H9 (cell line): ENCODE data around the gene VPS13C. TPM values are rescaled to one million over a fixed set of nuclear protein-coding genes. Genes with fewer than 3 reads are reported as not detected.

Source experiments
- DNase-seq: peaks from one replicate; pipeline ENCODE4 v3.0.0-alpha.2; 2017
- H2AFZ ChIP-seq: one replicate; pipeline ENCODE4 v1.6.1; 2013; ENCODE audit warnings: mild to moderate bottlenecking, low read length, control low read depth, moderate library complexity
- H2AK5ac ChIP-seq: 2 replicates; pipeline ENCODE4 v1.6.1; 2013; ENCODE audit warnings: low read length, control low read depth, mixed read lengths; ENCODE audit not compliant: insufficient read length
- H2BK120ac ChIP-seq: one replicate; pipeline ENCODE4 v1.6.1; 2013; ENCODE audit warnings: low read depth, mild to moderate bottlenecking, low read length, control low read depth, inconsistent platforms; ENCODE audit not compliant: poor library complexity, severe bottlenecking
- H2BK12ac ChIP-seq: 2 replicates; pipeline ENCODE4 v1.6.1; 2013; ENCODE audit warnings: low read length, control low read depth, mixed read lengths, low read depth; ENCODE audit not compliant: insufficient read length
- H2BK15ac ChIP-seq: 2 replicates; pipeline ENCODE4 v1.6.1; 2013; ENCODE audit warnings: low read depth, low read length, control low read depth
- H2BK20ac ChIP-seq: one replicate; pipeline ENCODE4 v1.6.1; 2013; ENCODE audit warnings: low read depth, mild to moderate bottlenecking, low read length, control low read depth, inconsistent platforms; ENCODE audit not compliant: poor library complexity, severe bottlenecking
- H2BK5ac ChIP-seq: 2 replicates; pipeline ENCODE4 v1.6.1; 2013; ENCODE audit warnings: low read length, control low read depth, mixed read lengths; ENCODE audit not compliant: insufficient read length
- H3K14ac ChIP-seq: 2 replicates; pipeline ENCODE4 v1.6.1; 2013; ENCODE audit warnings: low read length, control low read depth; ENCODE audit not compliant: insufficient read depth
- H3K18ac ChIP-seq: 2 replicates; pipeline ENCODE4 v1.6.1; 2013; ENCODE audit warnings: low read depth, mild to moderate bottlenecking, mixed read lengths, low read length, control low read depth; ENCODE audit not compliant: insufficient read length
- H3K23ac ChIP-seq: 2 replicates; pipeline ENCODE4 v1.6.1; 2013; ENCODE audit warnings: low read length, control low read depth, mixed read lengths, low read depth; ENCODE audit not compliant: insufficient read length
- H3K23me2 ChIP-seq: 2 replicates; pipeline ENCODE4 v1.6.1; 2013; ENCODE audit warnings: low read depth, mild to moderate bottlenecking, mixed read lengths, low read length, control low read depth; ENCODE audit not compliant: insufficient read length, poor library complexity, severe bottlenecking
- H3K27ac ChIP-seq: 2 replicates; pipeline ENCODE4 v1.5.1; 2013; ENCODE audit warnings: low read length, control low read depth, mixed read lengths, low read depth; ENCODE audit not compliant: insufficient read length
- H3K27me3 ChIP-seq: 2 replicates; pipeline ENCODE4 v1.6.1; 2013; ENCODE audit warnings: low read length, control low read depth, inconsistent platforms; ENCODE audit not compliant: insufficient read depth
- H3K4ac ChIP-seq: 2 replicates; pipeline ENCODE4 v1.6.1; 2013; ENCODE audit warnings: low read depth, mild to moderate bottlenecking, control low read depth, inconsistent platforms, low read length, moderate library complexity
- H3K4me1 ChIP-seq: 2 replicates; pipeline ENCODE4 v1.6.1; 2013; ENCODE audit warnings: low read length, control low read depth, inconsistent platforms; ENCODE audit not compliant: insufficient read depth
- H3K4me2 ChIP-seq: 2 replicates; pipeline ENCODE4 v1.6.1; 2013; ENCODE audit warnings: low read length, control low read depth, mixed read lengths; ENCODE audit not compliant: insufficient read length, insufficient read depth
- H3K56ac ChIP-seq: 2 replicates; pipeline ENCODE4 v1.6.1; 2013; ENCODE audit warnings: low read depth, mild to moderate bottlenecking, mixed read lengths, low read length, control low read depth; ENCODE audit not compliant: insufficient read length
- H3K79me1 ChIP-seq: 2 replicates; pipeline ENCODE4 v1.6.1; 2013; ENCODE audit warnings: low read depth, mild to moderate bottlenecking, moderate library complexity, low read length, control low read depth, inconsistent platforms; ENCODE audit not compliant: insufficient read depth, poor library complexity, severe bottlenecking
- H3K79me2 ChIP-seq: 2 replicates; pipeline ENCODE4 v1.6.1; 2013; ENCODE audit warnings: low read length, control low read depth, inconsistent platforms; ENCODE audit not compliant: insufficient read depth
- H3K9ac ChIP-seq: 2 replicates; pipeline ENCODE4 v1.6.1; 2013; ENCODE audit warnings: low read length, control low read depth, mixed read lengths; ENCODE audit not compliant: insufficient read length; ENCODE audit errors: extremely low read depth
- H3K9me3 ChIP-seq: one replicate; pipeline ENCODE4 v1.6.1; 2013; ENCODE audit warnings: low read depth, low read length, inconsistent platforms; ENCODE audit not compliant: control insufficient read depth
- H3T11ph ChIP-seq: one replicate; pipeline ENCODE4 v1.6.1; 2013; ENCODE audit warnings: mild to moderate bottlenecking, low read length, control low read depth, inconsistent platforms
- H4K20me1 ChIP-seq: one replicate; pipeline ENCODE4 v1.6.1; 2013; ENCODE audit not compliant: control insufficient read depth, insufficient read length, insufficient read depth
- H4K5ac ChIP-seq: 2 replicates; pipeline ENCODE4 v1.6.1; 2013; ENCODE audit warnings: low read depth, mild to moderate bottlenecking, mixed read lengths, low read length, control low read depth; ENCODE audit not compliant: insufficient read length
- H4K8ac ChIP-seq: replicated peaks from 2 replicates; pipeline ENCODE4 v1.6.1; 2013; ENCODE audit warnings: low read length, control low read depth, mixed read lengths, low read depth; ENCODE audit not compliant: insufficient read length
- H4K91ac ChIP-seq: 2 replicates; pipeline ENCODE4 v1.6.1; 2013; ENCODE audit warnings: low read depth, mild to moderate bottlenecking, moderate library complexity, mixed read lengths, low read length, control low read depth; ENCODE audit not compliant: insufficient read length
- H3K27ac Mint-ChIP-seq, 3 experiments: 2 replicates in 2 of 3; 3 replicates in 1 of 3; pipeline ENCODE4 v1.8.0; 2020 to 2021; ENCODE audit warnings: mixed read lengths in 3 of 3, mild to moderate bottlenecking in 1 of 3, moderate library complexity in 1 of 3
- H3K27me3 Mint-ChIP-seq: 2 replicates; pipeline ENCODE4 v1.8.0; 2021; ENCODE audit warnings: low read depth, mild to moderate bottlenecking, moderate library complexity, mixed read lengths
- H3K36me3 Mint-ChIP-seq, 3 experiments: 2 replicates in 2 of 3; 3 replicates in 1 of 3; pipeline ENCODE4 v1.8.0; 2020 to 2021; ENCODE audit warnings: low read depth in 3 of 3, mixed read lengths in 3 of 3; ENCODE audit not compliant: insufficient read depth in 1 of 3
- H3K4me1 Mint-ChIP-seq, 2 experiments: 2 replicates each; pipeline ENCODE4 v1.8.0; 2020; ENCODE audit warnings: mixed read lengths in 2 of 2
- H3K4me3 Mint-ChIP-seq, 2 experiments: 2 replicates in 1 of 2; 3 replicates in 1 of 2; pipeline ENCODE4 v1.8.0; 2020 to 2021; ENCODE audit warnings: mild to moderate bottlenecking in 2 of 2, mixed read lengths in 2 of 2, moderate library complexity in 1 of 2
- H3K9me3 Mint-ChIP-seq, 2 experiments: 2 replicates in 1 of 2; 3 replicates in 1 of 2; pipeline ENCODE4 v1.8.0; 2020; ENCODE audit warnings: mild to moderate bottlenecking in 2 of 2, mixed read lengths in 2 of 2, moderate library complexity in 1 of 2
- WGBS: extraction: QIAGEN DNeasy Blood & Tissue Kit; methylation state at CpG from one replicate; pipeline ENCODE4 v1.1.7; 2013; ENCODE audit warnings: missing lambda C conversion rate, low lambda C conversion rate, mixed read lengths; ENCODE audit not compliant: insufficient read length; ENCODE audit errors: extremely low coverage; 5-methylcytosine and 5-hydroxymethylcytosine counted together
- total RNA-seq: library from RNA; stranded (reverse); gene quantifications from 2 replicates; pipeline ENCODE4 v1.2.1, GENCODE V29; 2021
- TF ChIP-seq, protein P1 (sequence below): fragments of 200-600 bp; sonication (generic); conservative IDR thresholded peaks from 3 replicates; pipeline ENCODE4 v1.8.0; 2021; ENCODE audit warnings: antibody characterized with exemption, mild to moderate bottlenecking

The VPS13C gene
- total RNA-seq, 1 experiment from 2014 or later, result 14.2 TPM

DNA sequence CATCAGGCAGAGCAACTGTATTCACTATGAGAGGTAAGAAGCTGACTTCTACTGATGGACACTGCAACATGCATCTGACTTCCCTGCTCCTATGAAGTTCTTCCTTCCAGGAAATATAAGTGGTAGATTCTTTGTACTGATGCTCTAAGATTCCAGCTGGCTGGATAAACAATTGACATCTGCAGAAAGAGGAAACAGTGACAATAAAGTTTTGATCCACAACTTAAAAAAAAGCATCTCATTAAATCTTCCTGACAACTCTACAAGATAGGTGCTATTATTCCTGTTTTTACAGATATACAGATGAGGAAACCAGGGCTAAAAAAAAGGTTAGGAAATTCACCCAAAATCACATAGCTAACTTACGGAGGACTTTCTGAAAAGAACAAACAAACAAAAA is 142.8 kb downstream of the VPS13C start:
- H3K23me2 ChIP-seq, result no peaks in the 10 kb centered on the region

More for the DNA sequence above, 142.8 kb downstream of the VPS13C start:
- no peaks in the 10 kb centered on the region for H3K9me3 Mint-ChIP-seq
- no peak overlapping the region for H2BK15ac ChIP-seq
- H3K9me3 ChIP-seq, result no peaks in the 10 kb centered on the region
- no peak overlapping the region for H2BK5ac ChIP-seq
- H3K27ac ChIP-seq, result no peak overlapping the region
- no peak for DNase-seq
- H3K18ac ChIP-seq, result no peak overlapping the region
- no peaks in the 10 kb centered on the region for H3K4me1 ChIP-seq
- H4K5ac ChIP-seq, result no peak overlapping the region
- H4K8ac ChIP-seq, result no peak overlapping the region
- no peak overlapping the region for H3K4ac ChIP-seq
- TF ChIP-seq, protein P1, sequence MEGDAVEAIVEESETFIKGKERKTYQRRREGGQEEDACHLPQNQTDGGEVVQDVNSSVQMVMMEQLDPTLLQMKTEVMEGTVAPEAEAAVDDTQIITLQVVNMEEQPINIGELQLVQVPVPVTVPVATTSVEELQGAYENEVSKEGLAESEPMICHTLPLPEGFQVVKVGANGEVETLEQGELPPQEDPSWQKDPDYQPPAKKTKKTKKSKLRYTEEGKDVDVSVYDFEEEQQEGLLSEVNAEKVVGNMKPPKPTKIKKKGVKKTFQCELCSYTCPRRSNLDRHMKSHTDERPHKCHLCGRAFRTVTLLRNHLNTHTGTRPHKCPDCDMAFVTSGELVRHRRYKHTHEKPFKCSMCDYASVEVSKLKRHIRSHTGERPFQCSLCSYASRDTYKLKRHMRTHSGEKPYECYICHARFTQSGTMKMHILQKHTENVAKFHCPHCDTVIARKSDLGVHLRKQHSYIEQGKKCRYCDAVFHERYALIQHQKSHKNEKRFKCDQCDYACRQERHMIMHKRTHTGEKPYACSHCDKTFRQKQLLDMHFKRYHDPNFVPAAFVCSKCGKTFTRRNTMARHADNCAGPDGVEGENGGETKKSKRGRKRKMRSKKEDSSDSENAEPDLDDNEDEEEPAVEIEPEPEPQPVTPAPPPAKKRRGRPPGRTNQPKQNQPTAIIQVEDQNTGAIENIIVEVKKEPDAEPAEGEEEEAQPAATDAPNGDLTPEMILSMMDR, result no peak
- no peak overlapping the region for H3K4me2 ChIP-seq
- no peak overlapping the region for H2AK5ac ChIP-seq
- H3K14ac ChIP-seq, result no peak overlapping the region
- no peak overlapping the region for H3T11ph ChIP-seq
- no CpG with 5 or more reads among the region's 1 CpG for WGBS
- no peak overlapping the region for H3K27ac Mint-ChIP-seq
- H3K27me3 Mint-ChIP-seq, result no peaks in the 10 kb centered on the region
- no peaks in the 10 kb centered on the region for H4K20me1 ChIP-seq
- H3K79me1 ChIP-seq, result no peaks in the 10 kb centered on the region
- no peak overlapping the region for H2AFZ ChIP-seq
- H2BK20ac ChIP-seq, result no peak overlapping the region
- no peaks in the 10 kb centered on the region for H3K4me1 Mint-ChIP-seq
- no peak overlapping the region for H3K56ac ChIP-seq
- no peak overlapping the region for H2BK120ac ChIP-seq
- H3K36me3 Mint-ChIP-seq, result peaks cover 0 to 3% (median 2%) of the 10 kb centered on the region in 3 experiments; a peak in 3 of 7 replicates
- H3K79me2 ChIP-seq, result no peaks in the 10 kb centered on the region
- H2BK12ac ChIP-seq, result no peak overlapping the region
- no peaks in the 10 kb centered on the region for H3K27me3 ChIP-seq
- no peak overlapping the region for H3K9ac ChIP-seq
- H4K91ac ChIP-seq, result no peak overlapping the region
- H3K4me3 Mint-ChIP-seq, result no peak overlapping the region
- H3K23ac ChIP-seq, result no peak overlapping the region
